HG02678 (cell line): ENCODE data around the gene ZNF668.
"Not testable (repeated sequence)": the region's sequence is repeated elsewhere in the genome, so short reads cannot be mapped to it uniquely, and the experiment has no call there.

Experiments used
- ATAC-seq: cut with Tn5 transposase; IDR thresholded peaks from one replicate; pipeline ENCODE4 v1.9.1; 2021; ENCODE audit warnings: mild to moderate bottlenecking, moderate library complexity; ENCODE audit not compliant: unreplicated experiment

ZNF668 gene

GRCh38 chr16:31016018-31016417, 58.0 kb downstream of the ZNF668 start:
- ATAC-seq: no peak

- ATAC-seq: not testable (repeated sequence)
Measured at GRCh38 chr16:31013292-31013691, 60.7 kb downstream of the ZNF668 start.

GRCh38 chr16:31011815-31012214, 62.2 kb downstream of the ZNF668 start:
- not testable (repeated sequence) for ATAC-seq
